HepG2 (cell line): ENCODE data around the gene TACC2. TPM values are rescaled to one million over a fixed set of nuclear protein-coding genes. Genes with fewer than 3 reads are reported as not detected.

Source experiments
- ATAC-seq: fragments of 200-7000 bp; cut with Tn5 transposase; 3 replicates; pipeline ENCODE4 v1.9.1; 2020; ENCODE audit warnings: mild to moderate bottlenecking, moderate library complexity
- BruUV-seq: library from RNA; stranded (reverse); fragments of 400-500 nt; replicated peaks from 2 replicates; lab custom pipeline; 2021; lab: Mats Ljungman, UMichigan
- CTCF ChIA-PET: fragments of 300-600 bp; formaldehyde crosslinking; extraction: SDS; loops from one replicate; lab custom pipeline; 2021; ENCODE audit warnings: low total read pairs, inconsistent platforms, low intra/inter-chr PET ratio; lab: Yijun Ruan, JAX
- POLR2A ChIA-PET: fragments of 350-600 bp; sonication (Branson Sonifier 250); formaldehyde crosslinking; loops from one replicate; lab custom pipeline; 2020; ENCODE audit warnings: antibody characterized with exemption, inconsistent platforms; lab: Yijun Ruan, JAX
- DNase-seq: peaks from one replicate; pipeline ENCODE4 v3.0.0-alpha.2; 2015; ENCODE audit warnings: low spot score
- FAIRE-seq: peaks from 3 replicates; lab custom pipeline; 2011; peaks lifted over from hg19 to GRCh38; lab: Jason Lieb, UNC
- H2AFZ ChIP-seq: one replicate; pipeline ENCODE4 v1.6.1; 2011; ENCODE audit warnings: low read length, inconsistent platforms
- H3K27ac ChIP-seq: fragments of 300-600 bp; 3 replicates; pipeline ENCODE4 v1.8.0; 2011; ENCODE audit warnings: mixed run types, mild to moderate bottlenecking, mixed read lengths, low read length, inconsistent platforms; ENCODE audit not compliant: insufficient read depth; ENCODE audit errors: extremely low read length
- H3K27me3 ChIP-seq, 2 experiments: fragments of 200-600 bp in 1 of 2; 2 replicates in 1 of 2; 3 replicates in 1 of 2; pipeline versions ENCODE4 v1.6.0 to v1.8.0; 2011; ENCODE audit warnings: low read length in 2 of 2, mild to moderate bottlenecking in 2 of 2, moderate library complexity in 2 of 2, inconsistent platforms in 1 of 2; ENCODE audit not compliant: insufficient read depth in 2 of 2, control insufficient read depth in 1 of 2
- H3K36me3 ChIP-seq, 2 experiments: fragments of 200-600 bp in 1 of 2; replicated peaks in 1 of 2; 2 replicates in 1 of 2; 3 replicates in 1 of 2; pipeline versions ENCODE4 v1.5.1 to v1.8.0; 2011; ENCODE audit warnings: low read length in 2 of 2, inconsistent platforms in 1 of 2; ENCODE audit not compliant: insufficient read depth in 2 of 2, control insufficient read depth in 1 of 2
- H3K4me1 ChIP-seq: 2 replicates; pipeline ENCODE4 v1.5.1; 2012; ENCODE audit warnings: low read length, inconsistent platforms; ENCODE audit not compliant: insufficient read depth
- H3K4me2 ChIP-seq: 2 replicates; pipeline ENCODE4 v1.6.0; 2011; ENCODE audit warnings: low read depth, low read length, inconsistent platforms
- H3K4me3 ChIP-seq, 3 experiments: fragments of 200-600 bp in 1 of 3; sonication (generic), shearing (Covaris generic) in 1 of 3; replicated peaks in 1 of 3; 2 replicates each; pipeline ENCODE4 v1.5.1; 2011 to 2016; ENCODE audit warnings: low read length in 3 of 3, inconsistent platforms in 2 of 3, low read depth in 2 of 3, mild to moderate bottlenecking in 2 of 3, control low read depth in 1 of 3, mixed read lengths in 1 of 3; ENCODE audit not compliant: insufficient read depth in 1 of 3
- H3K79me2 ChIP-seq: one replicate; pipeline ENCODE4 v1.6.1; 2011; ENCODE audit warnings: low read length, inconsistent platforms; ENCODE audit not compliant: insufficient read depth
- H3K9ac ChIP-seq: 2 replicates; pipeline ENCODE4 v1.6.0; 2011; ENCODE audit warnings: mild to moderate bottlenecking, low read depth, low read length, inconsistent platforms; ENCODE audit not compliant: insufficient read depth
- H3K9me3 ChIP-seq: 2 replicates; pipeline ENCODE4 v1.5.1; 2012; ENCODE audit warnings: mild to moderate bottlenecking, low read length
- H4K20me1 ChIP-seq: 2 replicates; pipeline ENCODE4 v1.6.0; 2011; ENCODE audit warnings: inconsistent platforms, mild to moderate bottlenecking, low read length, moderate library complexity; ENCODE audit not compliant: insufficient read depth
- ELF3 ChIP-seq: IDR thresholded peaks from 2 replicates; pipeline ENCODE4 v1.6.1; 2016; ENCODE audit warnings: missing genetic modification reagents, missing compliant biosample characterization
- FOXA3 ChIP-seq: IDR thresholded peaks from 2 replicates; pipeline ENCODE4 v1.6.1; 2016; ENCODE audit warnings: missing genetic modification reagents, missing compliant biosample characterization
- FOXP1 ChIP-seq, 2 experiments: fragments of 450-650 bp in 1 of 2; IDR thresholded peaks; 2 replicates each; pipeline ENCODE4 v1.6.1; 2017 to 2018; ENCODE audit warnings: antibody characterized with exemption in 1 of 2
- FOXP4 ChIP-seq: sonication (generic); formaldehyde crosslinking; IDR thresholded peaks from 2 replicates; pipeline ENCODE4 v1.4.0; 2020; ENCODE audit warnings: missing genetic modification reagents
- MATR3 ChIP-seq: sonication (generic); formaldehyde crosslinking; IDR thresholded peaks from 2 replicates; pipeline ENCODE4 v1.4.0; 2020; ENCODE audit warnings: missing genetic modification reagents
- SRSF4 ChIP-seq: fragments of 200-400 bp; formaldehyde crosslinking; IDR thresholded peaks from one replicate; pipeline ENCODE4 v1.6.1; 2018; ENCODE audit warnings: mild to moderate bottlenecking, low read depth, low read length, moderate library complexity; ENCODE audit not compliant: poor library complexity, severe bottlenecking
- ZBTB7A ChIP-seq: sonication (generic); formaldehyde crosslinking; IDR thresholded peaks from 2 replicates; pipeline ENCODE4 v1.8.0; 2022; ENCODE audit warnings: mild to moderate bottlenecking, missing genetic modification reagents
- ZNF572 ChIP-seq: sonication (generic); formaldehyde crosslinking; IDR thresholded peaks from 2 replicates; pipeline ENCODE4 v1.5.1; 2020; ENCODE audit warnings: mild to moderate bottlenecking, missing genetic modification reagents
- WGBS: methylation state at CpG from one replicate; pipeline ENCODE4 v1.1.6; 2017; ENCODE audit warnings: low lambda C conversion rate; 5-methylcytosine and 5-hydroxymethylcytosine counted together
- in situ Hi-C: cut with HindIII; loops from 2 replicates; pipeline ENCODE4 v1.10.0; 2017; ENCODE audit warnings: low pct_unique_long_range_greater_than_20kb; ENCODE audit not compliant: extremely low pct_ligation_motif_present
- intact Hi-C: fragments of 100-400 bp; cut with micrococcal nuclease; formaldehyde crosslinking; loops from one replicate; pipeline ENCODE4 v1.10.0; 2022; ENCODE audit not compliant: unreplicated experiment
- polyA plus RNA-seq, 8 experiments: library from polyadenylated mRNA; depleted of rRNA in 3 of 8; stranded (reverse) in 7 of 8; unstranded in 1 of 8; fragments of >200 nt; fragmentation: Illumina TruSeq in 4 of 8; extraction: Trizol in 4 of 8; gene quantifications; 2 replicates each; pipeline versions ENCODE4 v1.2.1 to v1.2.3, GENCODE V29; 2011 to 2016; ENCODE audit warnings: low read depth in 4 of 8, missing spikeins in 1 of 8, mixed read lengths in 1 of 8; ENCODE audit not compliant: insufficient read depth in 1 of 8
- total RNA-seq, 5 experiments: library from RNA; depleted of rRNA; stranded (reverse); fragments of >200 nt; fragmentation: Illumina TruSeq; extraction: Trizol; gene quantifications; 2 replicates each; pipeline ENCODE4 v1.2.3, GENCODE V29; 2016; ENCODE audit warnings: low read depth in 1 of 5
- TF ChIP-seq, protein P1 (sequence below): sonication (generic); formaldehyde crosslinking; IDR thresholded peaks from 2 replicates; pipeline ENCODE4 v1.4.0; 2020; ENCODE audit warnings: missing genetic modification reagents; ENCODE audit errors: not compliant biosample characterization

TACC2 gene
- total and polyA plus RNA-seq, 2 of the 13 experiments (the other 11 are each of a cell fraction or from before 2014, with no cell fraction given) = 11.8 to 16.0 TPM

- Histone ChIP-seq H3K9me3 (no peaks in the 10 kb centered on the region), H3K36me3 (no peaks in the 10 kb centered on the region), H4K20me1 (no peaks in the 10 kb centered on the region), H3K27me3 (no peaks in the 10 kb centered on the region; a peak in 1 of 5 replicates), H3K27ac (no peak overlapping the region), H3K4me1 (peaks cover 87% of the 10 kb centered on the region), H3K4me3 (peak overlapping the region; percentile 17 to 51 (median 42); a peak in 4 of 6 replicates), H3K79me2 (peaks cover 6% of the 10 kb centered on the region), H3K4me2 (peak overlapping the region; percentile 85), H2AFZ (no peak overlapping the region), H3K9ac (peak overlapping the region; percentile 16; the same call in 1 of the 2 replicates)
- no TSS peak for BruUV-seq
- ChIA-PET POLR2A (interaction anchor here (1.0 kb wide), 1 partner anchor 14 kb away, joined by 3 read pairs; no protein-coding TSS in a partner anchor), CTCF (no interaction called here)
- intact Hi-C loops (loop anchor here (10.0 kb wide), 1 partner anchor 224 kb away; no protein-coding TSS in a partner anchor), in situ Hi-C loops (no loop called here)
- 29% methylated on average over 1 of the region's 8 CpGs for WGBS
- ATAC-seq (peak; percentile 57), DNase-seq (no peak), FAIRE-seq (no peak)
- TF ChIP-seq ELF3 (CRISPR knock-in tag) = 0 out of 2 replicates have a peak, but pooled peaks have one; percentile 14
- TF ChIP-seq ZNF572 (CRISPR knock-in tag) = no peak
Measured at GRCh38 chr10:122040786-122041185, 51.8 kb downstream of the TACC2 start.

- H3K27me3 ChIP-seq = no peaks in the 10 kb centered on the region
- H3K4me3 ChIP-seq = no peak overlapping the region
- peaks cover 6% of the 10 kb centered on the region for H3K79me2 ChIP-seq
- FAIRE-seq (no peak), ATAC-seq (no peak), DNase-seq (no peak)
- CTCF ChIA-PET = no interaction called here
- no peaks in the 10 kb centered on the region for H3K9me3 ChIP-seq
- H3K4me2 ChIP-seq = no peak overlapping the region
- H3K36me3 ChIP-seq = no peaks in the 10 kb centered on the region
- BruUV-seq = no TSS peak
- in situ Hi-C loops (no loop called here), intact Hi-C loops (loop anchor here (10.0 kb wide), 1 partner anchor 222 kb away; no protein-coding TSS in a partner anchor)
- H4K20me1 ChIP-seq = no peaks in the 10 kb centered on the region
- H3K9ac ChIP-seq = no peak overlapping the region
- peaks cover 88% of the 10 kb centered on the region for H3K4me1 ChIP-seq
- no peak overlapping the region for H2AFZ ChIP-seq
- H3K27ac ChIP-seq = no peak overlapping the region
- POLR2A ChIA-PET = no interaction called here
- no peak for TF ChIP-seq SRSF4
- TF ChIP-seq FOXA3 (CRISPR knock-in tag) = peak; percentile 49; the same call in 1 of the 2 replicates
- 0 out of 2 replicates have a peak, but pooled peaks have one; percentile 24 for TF ChIP-seq FOXP4 (CRISPR knock-in tag)
- TF ChIP-seq FOXP1 (IDR thresholded peaks at IDR 0.05) = no peak
- 0 out of 2 replicates have a peak, but pooled peaks have one; percentile 30 for TF ChIP-seq FOXP1 (CRISPR knock-in tag; IDR thresholded peaks at IDR 0.05)
- TF ChIP-seq, protein P1, sequence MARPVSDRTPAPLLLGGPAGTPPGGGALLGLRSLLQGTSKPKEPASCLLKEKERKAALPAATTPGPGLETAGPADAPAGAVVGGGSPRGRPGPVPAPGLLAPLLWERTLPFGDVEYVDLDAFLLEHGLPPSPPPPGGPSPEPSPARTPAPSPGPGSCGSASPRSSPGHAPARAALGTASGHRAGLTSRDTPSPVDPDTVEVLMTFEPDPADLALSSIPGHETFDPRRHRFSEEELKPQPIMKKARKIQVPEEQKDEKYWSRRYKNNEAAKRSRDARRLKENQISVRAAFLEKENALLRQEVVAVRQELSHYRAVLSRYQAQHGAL (CRISPR knock-in tag) = no peak
- no peak for TF ChIP-seq ZBTB7A
- TF ChIP-seq MATR3 (CRISPR knock-in tag) = no peak
- TF ChIP-seq, all 625 proteins: peak for 3
- WGBS = 45% methylated on average over 1 of the region's 1 CpG
Measured at GRCh38 chr10:122042836-122043235, 53.9 kb downstream of the TACC2 start.
